ENCODE data around the gene SMAD5. TPM values are rescaled to one million over a fixed set of nuclear protein-coding genes. Genes with fewer than 3 reads are reported as not detected.

The SMAD5 gene
- total RNA-seq, 1 donor from 2014 or later, result 71.3 TPM

- DNase-seq (ENCODE audit: low read depth), result no peak
Observed at GRCh38 chr5:136197462-136198142, 65.0 kb downstream of the SMAD5 start.

DNA sequence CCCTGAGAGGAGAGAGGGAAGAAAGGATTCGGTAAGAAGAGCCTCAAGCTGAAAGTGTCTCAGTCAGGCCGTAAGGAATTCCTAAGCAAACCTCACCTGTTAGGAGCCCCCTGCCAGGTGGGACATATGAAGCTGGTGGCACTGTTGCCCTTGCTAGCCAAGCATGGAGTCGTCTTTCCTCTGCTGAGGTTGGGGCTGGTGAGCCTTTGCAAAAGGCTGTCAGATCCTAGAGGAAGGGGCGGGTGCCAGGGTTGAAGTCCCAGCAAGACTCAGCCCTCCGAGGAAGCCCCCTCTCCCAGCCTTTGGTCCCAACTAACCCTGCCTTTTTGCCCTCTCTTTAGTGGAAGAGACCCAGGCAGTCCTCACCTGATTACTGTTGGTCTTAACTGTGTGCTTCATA is 65.8 kb downstream of the SMAD5 start:
- H3K4me3 Mint-ChIP-seq (ENCODE audit: unreplicated experiment), result no peak overlapping the region
- no peak for DNase-seq (ENCODE audit: low read depth)
- Histone ChIP-seq H3K36me3 (ENCODE audit: insufficient read depth, low read length) (no peaks in the 10 kb centered on the region), H3K79me2 (ENCODE audit: insufficient read depth, low read length) (no peaks in the 10 kb centered on the region), H3K27me3 (ENCODE audit: insufficient read depth, low read length) (peaks cover 14% of the 10 kb centered on the region), H3K4me2 (ENCODE audit: low read length) (no peak overlapping the region), H4K20me1 (ENCODE audit: insufficient read depth, low read length) (peaks cover 4% of the 10 kb centered on the region), H3K27ac (ENCODE audit: low read depth, low read length) (no peak overlapping the region), H3K4me1 (ENCODE audit: insufficient read depth, low read length) (peaks cover 6% of the 10 kb centered on the region), H3K9ac (ENCODE audit: low read length) (no peak overlapping the region), H3K9me3 (ENCODE audit: insufficient read depth, low read depth, low read length) (no peaks in the 10 kb centered on the region), H3K4me3 (ENCODE audit: insufficient read depth, low read depth, low read length) (no peak overlapping the region), H2AFZ (ENCODE audit: low read depth, low read length) (no peak overlapping the region)
- peaks cover 16% of the 10 kb centered on the region for H3K4me1 Mint-ChIP-seq (ENCODE audit: low read depth, unreplicated experiment)
- FAIRE-seq, result no peak
- H3K27ac Mint-ChIP-seq (ENCODE audit: unreplicated experiment), result no peak overlapping the region
- peaks cover 11% of the 10 kb centered on the region for H3K36me3 Mint-ChIP-seq (ENCODE audit: low read depth, unreplicated experiment)
- H3K9me3 Mint-ChIP-seq (ENCODE audit: unreplicated experiment), result peaks cover 3% of the 10 kb centered on the region
- no peak for TF ChIP-seq EZH2 (IDR thresholded peaks at IDR 0.05; ENCODE audit: insufficient read depth, low read length)
- TF ChIP-seq CTCF (IDR thresholded peaks at IDR 0.05; ENCODE audit: insufficient read depth, low read depth, low read length), result no peak
- peaks cover 35% of the 10 kb centered on the region for H3K27me3 Mint-ChIP-seq (ENCODE audit: low read depth, unreplicated experiment)

More at GRCh38 chr5:136197462-136198142, 65.0 kb downstream of the SMAD5 start:
- no peak overlapping the region for H3K4me3 Mint-ChIP-seq (ENCODE audit: unreplicated experiment)
- Histone ChIP-seq H3K4me1 (ENCODE audit: insufficient read depth, low read length) (peaks cover 6% of the 10 kb centered on the region), H3K27ac (ENCODE audit: low read depth, low read length) (no peak overlapping the region), H4K20me1 (ENCODE audit: insufficient read depth, low read length) (peaks cover 4% of the 10 kb centered on the region), H3K9me3 (ENCODE audit: insufficient read depth, low read depth, low read length) (no peaks in the 10 kb centered on the region), H3K36me3 (ENCODE audit: insufficient read depth, low read length) (no peaks in the 10 kb centered on the region), H3K79me2 (ENCODE audit: insufficient read depth, low read length) (no peaks in the 10 kb centered on the region), H3K4me3 (ENCODE audit: insufficient read depth, low read depth, low read length) (no peak overlapping the region), H3K9ac (ENCODE audit: low read length) (no peak overlapping the region), H2AFZ (ENCODE audit: low read depth, low read length) (no peak overlapping the region), H3K4me2 (ENCODE audit: low read length) (no peak overlapping the region), H3K27me3 (ENCODE audit: insufficient read depth, low read length) (peaks cover 17% of the 10 kb centered on the region)
- H3K27me3 Mint-ChIP-seq (ENCODE audit: low read depth, unreplicated experiment), result peaks cover 39% of the 10 kb centered on the region
- no peak for TF ChIP-seq EZH2 (IDR thresholded peaks at IDR 0.05; ENCODE audit: insufficient read depth, low read length)
- TF ChIP-seq CTCF (IDR thresholded peaks at IDR 0.05; ENCODE audit: insufficient read depth, low read depth, low read length), result no peak
- no peak for FAIRE-seq
- H3K27ac Mint-ChIP-seq (ENCODE audit: unreplicated experiment), result no peak overlapping the region
- H3K9me3 Mint-ChIP-seq (ENCODE audit: unreplicated experiment), result peaks cover 3% of the 10 kb centered on the region
- H3K36me3 Mint-ChIP-seq (ENCODE audit: low read depth, unreplicated experiment), result peaks cover 8% of the 10 kb centered on the region
- peaks cover 13% of the 10 kb centered on the region for H3K4me1 Mint-ChIP-seq (ENCODE audit: low read depth, unreplicated experiment)

GRCh38 chr5:136199408-136199807 is 66.8 kb downstream of the SMAD5 start:
- H3K27ac ChIP-seq (ENCODE audit: low read depth, low read length), result no peak overlapping the region
- no peaks in the 10 kb centered on the region for H3K36me3 ChIP-seq (ENCODE audit: insufficient read depth, low read length)
- no peaks in the 10 kb centered on the region for H4K20me1 ChIP-seq (ENCODE audit: insufficient read depth, low read length)
- peaks cover 16% of the 10 kb centered on the region for H3K4me1 Mint-ChIP-seq (ENCODE audit: low read depth, unreplicated experiment)
- H3K4me1 ChIP-seq (ENCODE audit: insufficient read depth, low read length), result peaks cover 6% of the 10 kb centered on the region
- H3K27ac Mint-ChIP-seq (ENCODE audit: unreplicated experiment), result no peak overlapping the region
- no peak overlapping the region for H3K4me2 ChIP-seq (ENCODE audit: low read length)
- no peak overlapping the region for H3K9ac ChIP-seq (ENCODE audit: low read length)
- H2AFZ ChIP-seq (ENCODE audit: low read depth, low read length), result no peak overlapping the region
- TF ChIP-seq CTCF (IDR thresholded peaks at IDR 0.05; ENCODE audit: insufficient read depth, low read depth, low read length) (no peak), EZH2 (IDR thresholded peaks at IDR 0.05; ENCODE audit: insufficient read depth, low read length) (no peak)
- no peak for DNase-seq (ENCODE audit: low read depth)
- H3K9me3 Mint-ChIP-seq (ENCODE audit: unreplicated experiment), result peaks cover 10% of the 10 kb centered on the region
- no peaks in the 10 kb centered on the region for H3K9me3 ChIP-seq (ENCODE audit: insufficient read depth, low read depth, low read length)
- peaks cover 16% of the 10 kb centered on the region for H3K36me3 Mint-ChIP-seq (ENCODE audit: low read depth, unreplicated experiment)
- peaks cover 5% of the 10 kb centered on the region for H3K27me3 ChIP-seq (ENCODE audit: insufficient read depth, low read length)
- no peak for FAIRE-seq
- no peaks in the 10 kb centered on the region for H3K79me2 ChIP-seq (ENCODE audit: insufficient read depth, low read length)
- H3K4me3 ChIP-seq (ENCODE audit: insufficient read depth, low read depth, low read length), result no peak overlapping the region
- H3K27me3 Mint-ChIP-seq (ENCODE audit: low read depth, unreplicated experiment), result peaks cover 29% of the 10 kb centered on the region
- H3K4me3 Mint-ChIP-seq (ENCODE audit: unreplicated experiment), result no peak overlapping the region

All from astrocyte (in vitro differentiated cells and primary cell).